C4-2B (cell line): ENCODE data around the gene NKD1.

ENCODE experiments used
- H3K27ac ChIP-seq: fragments of 450-650 bp; 2 replicates; pipeline ENCODE4 v1.5.1; 2017
- CTCF ChIP-seq: fragments of 450-650 bp; conservative IDR thresholded peaks from 2 replicates; pipeline ENCODE4 v1.5.1; 2017; ENCODE audit warnings: mild to moderate bottlenecking
- ZFX ChIP-seq: fragments of 450-650 bp; IDR thresholded peaks from 2 replicates; pipeline ENCODE4 v1.6.1; 2017

NKD1 gene

GRCh38 chr16:50515218-50515617 is 33.0 kb upstream of the NKD1 start:
- no peak overlapping the region for H3K27ac ChIP-seq
- TF ChIP-seq ZFX (no peak), CTCF (no peak)

GRCh38 chr16:50516401-50516800 is 31.8 kb upstream of the NKD1 start:
- TF ChIP-seq CTCF = no peak
- H3K27ac ChIP-seq = no peak overlapping the region

- no peak overlapping the region for H3K27ac ChIP-seq
- TF ChIP-seq ZFX (no peak), CTCF (no peak)
Measured at GRCh38 chr16:50516890-50517289, 31.3 kb upstream of the NKD1 start.

- no peak for TF ChIP-seq CTCF
- TF ChIP-seq ZFX = no peak
- H3K27ac ChIP-seq = no peak overlapping the region
Measured at GRCh38 chr16:50517450-50518252, 30.5 kb upstream of the NKD1 start.

- H3K27ac ChIP-seq = no peak overlapping the region
Measured at GRCh38 chr16:50519001-50519400, 29.2 kb upstream of the NKD1 start.

GRCh38 chr16:50519602-50520001 is 28.6 kb upstream of the NKD1 start:
- TF ChIP-seq ZFX (no peak), CTCF (no peak)
- no peak overlapping the region for H3K27ac ChIP-seq

More at GRCh38 chr16:50519001-50519400, 29.2 kb upstream of the NKD1 start:
- no peak for TF ChIP-seq ZFX

- no peak overlapping the region for H3K27ac ChIP-seq
- TF ChIP-seq CTCF (no peak), ZFX (no peak)
Measured at GRCh38 chr16:50520451-50521245, 27.5 kb upstream of the NKD1 start.
